Measurements from ENCODE around the gene DPH7.

- TF ChIP-seq CTCF (IDR thresholded peaks at IDR 0.05 in 8 of 11, conservative IDR thresholded peaks at IDR 0.05 in 3 of 11) = no peak
- TF ChIP-seq POLR2A (IDR thresholded peaks at IDR 0.05) = no peak
Observed at GRCh38 chr9:137558127-137558526, 20.6 kb downstream of the DPH7 start.

Data from spleen (tissue), 7 donors.